IMR-90 (cell line): ENCODE results near the gene FRMD6. TPM values are rescaled to one million over a fixed set of nuclear protein-coding genes. Genes with fewer than 3 reads are reported as not detected.

Source experiments
- ATAC-seq: fragments of 200-7000 bp; cut with Tn5 transposase; 2 replicates; pipeline ENCODE4 v1.9.1; 2020; ENCODE audit warnings: low read depth, mild to moderate bottlenecking, moderate library complexity
- BruUV-seq: library from RNA; stranded (reverse); fragments of 400-500 nt; replicated peaks from 2 replicates; lab custom pipeline; 2021; lab: Mats Ljungman, UMichigan
- CTCF ChIA-PET: fragments of 300-600 bp; formaldehyde crosslinking; extraction: SDS; loops from one replicate; lab custom pipeline; 2021; ENCODE audit warnings: antibody characterized with exemption; lab: Yijun Ruan, JAX
- POLR2A ChIA-PET: fragments of 300-600 bp; sonication (Branson Sonifier 250); formaldehyde crosslinking; loops from one replicate; lab custom pipeline; 2022; ENCODE audit warnings: antibody characterized with exemption; ENCODE audit not compliant: unreplicated experiment; lab: Charles Lee
- DNase-seq: peaks from one replicate; pipeline ENCODE4 v3.0.0; 2013
- H2AFZ ChIP-seq: replicated peaks from 2 replicates; pipeline ENCODE3; 2013; ENCODE audit warnings: low read length, mild to moderate bottlenecking; ENCODE audit not compliant: poor library complexity
- H2AK5ac ChIP-seq: 2 replicates; pipeline ENCODE4 v1.6.1; 2013; ENCODE audit warnings: low read depth, low read length, inconsistent platforms
- H2AK9ac ChIP-seq: replicated peaks from 2 replicates; pipeline ENCODE3; 2013; ENCODE audit warnings: mild to moderate bottlenecking, low read depth, low read length, moderate library complexity; ENCODE audit not compliant: poor library complexity
- H2BK120ac ChIP-seq: 2 replicates; pipeline ENCODE4 v1.6.1; 2013; ENCODE audit warnings: low read depth, low read length, inconsistent platforms
- H2BK15ac ChIP-seq: 3 replicates; pipeline ENCODE4 v1.6.1; 2013; ENCODE audit warnings: low read depth, low read length, inconsistent platforms
- H2BK20ac ChIP-seq: 2 replicates; pipeline ENCODE4 v1.6.1; 2013; ENCODE audit warnings: low read depth, mild to moderate bottlenecking, inconsistent platforms, low read length, moderate library complexity
- H2BK5ac ChIP-seq: 2 replicates; pipeline ENCODE4 v1.6.1; 2013; ENCODE audit warnings: mild to moderate bottlenecking, low read depth, low read length, inconsistent platforms; ENCODE audit not compliant: poor library complexity, severe bottlenecking
- H3K14ac ChIP-seq: replicated peaks from 2 replicates; pipeline ENCODE4 v1.6.1; 2013; ENCODE audit warnings: low read depth, low read length, inconsistent platforms
- H3K18ac ChIP-seq: 2 replicates; pipeline ENCODE4 v1.6.1; 2013; ENCODE audit warnings: low read depth, low read length, control low read depth
- H3K23ac ChIP-seq: 2 replicates; pipeline ENCODE4 v1.6.1; 2013; ENCODE audit warnings: low read depth, low read length, inconsistent platforms
- H3K27ac ChIP-seq: 2 replicates; pipeline ENCODE4 v1.5.1; 2013; ENCODE audit warnings: mild to moderate bottlenecking, control low read depth, low read length; ENCODE audit not compliant: insufficient read depth
- H3K27me3 ChIP-seq: 2 replicates; pipeline ENCODE4 v1.6.1; 2013; ENCODE audit warnings: low read length; ENCODE audit not compliant: control insufficient read depth, insufficient read depth
- H3K36me3 ChIP-seq: 2 replicates; pipeline ENCODE4 v1.6.1; 2013; ENCODE audit warnings: low read length, mixed read lengths; ENCODE audit not compliant: control insufficient read depth, insufficient read depth
- H3K4ac ChIP-seq: 2 replicates; pipeline ENCODE4 v1.6.1; 2013; ENCODE audit warnings: low read depth, low read length, inconsistent platforms
- H3K4me1 ChIP-seq: 2 replicates; pipeline ENCODE4 v1.6.1; 2013; ENCODE audit warnings: low read length, mixed read lengths; ENCODE audit not compliant: control insufficient read depth, insufficient read depth
- H3K4me2 ChIP-seq: 2 replicates; pipeline ENCODE4 v1.6.1; 2013; ENCODE audit warnings: low read depth, mild to moderate bottlenecking, control low read depth, low read length, moderate library complexity
- H3K4me3 ChIP-seq: 2 replicates; pipeline ENCODE4 v1.5.1; 2013; ENCODE audit warnings: low read depth, mild to moderate bottlenecking, control low read depth, low read length, moderate library complexity; ENCODE audit not compliant: insufficient read depth
- H3K56ac ChIP-seq: 2 replicates; pipeline ENCODE4 v1.6.1; 2013; ENCODE audit warnings: low read length, inconsistent platforms; ENCODE audit not compliant: insufficient read depth; ENCODE audit errors: extremely low read depth
- H3K79me1 ChIP-seq, 2 experiments: 2 replicates each; pipeline ENCODE4 v1.6.1; 2013; ENCODE audit warnings: low read length in 2 of 2, inconsistent platforms in 1 of 2, low read depth in 1 of 2
- H3K9ac ChIP-seq: 2 replicates; pipeline ENCODE4 v1.6.1; 2013; ENCODE audit warnings: low read depth, low read length, control low read depth
- H3K9me1 ChIP-seq: 2 replicates; pipeline ENCODE4 v1.6.1; 2013; ENCODE audit warnings: low read length, inconsistent platforms; ENCODE audit not compliant: insufficient read depth
- H3K9me3 ChIP-seq: 2 replicates; pipeline ENCODE4 v1.6.1; 2013; ENCODE audit warnings: low read length; ENCODE audit not compliant: control insufficient read depth, insufficient read depth
- H4K20me1 ChIP-seq: 2 replicates; pipeline ENCODE4 v1.6.1; 2013; ENCODE audit warnings: low read length, inconsistent platforms; ENCODE audit not compliant: insufficient read depth
- H4K5ac ChIP-seq: 2 replicates; pipeline ENCODE4 v1.6.1; 2013; ENCODE audit warnings: mild to moderate bottlenecking, low read depth, low read length, control low read depth
- H4K8ac ChIP-seq, 2 experiments: 2 replicates each; pipeline ENCODE4 v1.6.1; 2013; ENCODE audit warnings: low read depth in 2 of 2, low read length in 2 of 2, control low read depth in 1 of 2, inconsistent platforms in 1 of 2
- H4K91ac ChIP-seq: 2 replicates; pipeline ENCODE4 v1.6.1; 2013; ENCODE audit warnings: low read depth, low read length, inconsistent platforms; ENCODE audit not compliant: insufficient read depth
- BHLHE40 ChIP-seq: fragments of 150-350 bp; IDR thresholded peaks from 2 replicates; pipeline ENCODE4 v1.6.1; 2016; ENCODE audit warnings: mild to moderate bottlenecking, low read depth, low read length
- ELK1 ChIP-seq: fragments of 150-350 bp; IDR thresholded peaks from 2 replicates; pipeline ENCODE4 v1.6.1; 2016; ENCODE audit warnings: low read depth, mild to moderate bottlenecking, low read length, moderate library complexity, borderline replicate concordance
- FOS ChIP-seq: fragments of 150-350 bp; IDR thresholded peaks from 2 replicates; pipeline ENCODE4 v1.6.1; 2016; ENCODE audit warnings: low read depth, low read length
- MAFK ChIP-seq: IDR thresholded peaks from 2 replicates; pipeline ENCODE4 v1.6.1; 2012; ENCODE audit warnings: low read depth, low read length, improper control_type of control experiment
- MAZ ChIP-seq: IDR thresholded peaks from 2 replicates; pipeline ENCODE4 v1.6.1; 2012; ENCODE audit warnings: low read depth, mild to moderate bottlenecking, low read length, improper control_type of control experiment, moderate library complexity, borderline replicate concordance
- MXI1 ChIP-seq: IDR thresholded peaks from 2 replicates; pipeline ENCODE4 v1.6.1; 2012; ENCODE audit warnings: low read depth, mild to moderate bottlenecking, low read length, moderate library complexity, borderline replicate concordance
- POLR2A ChIP-seq: IDR thresholded peaks from 2 replicates; pipeline ENCODE4 v1.6.1; 2012; ENCODE audit warnings: mild to moderate bottlenecking, low read depth, low read length
- RAD21 ChIP-seq: IDR thresholded peaks from 2 replicates; pipeline ENCODE4 v1.6.1; 2012; ENCODE audit warnings: low read length, improper control_type of control experiment
- RCOR1 ChIP-seq: IDR thresholded peaks from 2 replicates; pipeline ENCODE4 v1.6.1; 2012; ENCODE audit warnings: mild to moderate bottlenecking, low read length, improper control_type of control experiment; ENCODE audit not compliant: insufficient replicate concordance
- RFX5 ChIP-seq: IDR thresholded peaks from 2 replicates; pipeline ENCODE4 v1.8.0; 2012; ENCODE audit warnings: low read depth, mild to moderate bottlenecking, low read length, moderate library complexity
- USF2 ChIP-seq: fragments of 150-350 bp; IDR thresholded peaks from 2 replicates; pipeline ENCODE4 v1.6.1; 2017; ENCODE audit warnings: mild to moderate bottlenecking, antibody characterized with exemption, low read length, low read depth
- dilution Hi-C: fragments of 300-500 bp; cut with HindIII; formaldehyde crosslinking; loops from one replicate; pipeline ENCODE4 v1.14.3; 2018; ENCODE audit warnings: low sequenced_read_pairs; ENCODE audit not compliant: unreplicated experiment
- in situ Hi-C: fragments of 300-500 bp; cut with MboI; formaldehyde crosslinking; loops from 3 replicates; pipeline ENCODE4 v1.14.3; 2019; ENCODE audit warnings: low sequenced_read_pairs, inconsistent platforms, mixed read lengths
- intact Hi-C: fragments of 100-400 bp; cut with micrococcal nuclease; formaldehyde crosslinking; loops from 2 replicates; pipeline ENCODE4 v1.10.0; 2022
- polyA plus RNA-seq, 3 experiments: library from polyadenylated mRNA; depleted of rRNA; stranded (reverse); fragments of >200 nt; gene quantifications; 2 replicates each; pipeline ENCODE4 v1.2.3, GENCODE V29; 2012; ENCODE audit warnings: low replicate concordance in 1 of 3
- total RNA-seq: library from RNA; depleted of rRNA; stranded (reverse); fragments of >200 nt; gene quantifications from 2 replicates; pipeline ENCODE4 v1.2.3, GENCODE V29; 2012
- TF ChIP-seq, protein P1 (sequence below): conservative IDR thresholded peaks from 2 replicates; pipeline ENCODE4 v1.5.1; 2012; ENCODE audit warnings: mild to moderate bottlenecking, low read depth, low read length, improper control_type of control experiment

Gene FRMD6
- total and polyA plus RNA-seq, 2 of the 4 experiments (the other 2 are of a cell fraction), result 243 to 682 TPM

DNA sequence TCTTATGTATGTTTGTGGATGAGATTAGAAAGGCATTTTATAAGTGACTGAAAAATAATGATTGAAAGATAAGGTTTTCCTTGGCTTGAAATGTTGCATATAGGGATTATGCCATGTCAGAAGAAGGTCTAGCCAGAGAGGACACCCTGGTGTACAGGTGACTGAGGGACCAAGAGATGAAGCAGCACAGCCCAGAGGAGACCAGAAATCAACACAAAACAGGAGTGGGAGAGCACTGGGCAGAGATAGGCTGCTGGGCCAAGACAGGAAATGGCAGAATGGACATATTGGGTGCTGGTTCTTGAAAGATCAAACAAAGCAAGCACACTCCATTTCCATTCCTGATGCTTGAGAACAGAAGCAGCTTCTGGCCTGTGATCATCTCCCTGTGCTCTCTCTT is 24.4 kb upstream of the FRMD6 start:
- Histone ChIP-seq H3K79me1 (0 out of 4 replicates have a peak, but pooled peaks cover 0 to 6% of the 10 kb centered on the region in 2 experiments), H3K27ac (no peak overlapping the region), H4K5ac (peak overlapping the region; percentile 52), H3K4me1 (peaks cover 3% of the 10 kb centered on the region; the same call in 1 of the 2 replicates), H3K4me3 (no peak overlapping the region), H2AK9ac (no peak overlapping the region), H3K18ac (peak overlapping the region; percentile 5; the same call in 1 of the 2 replicates), H3K4ac (peak overlapping the region; percentile 28), H4K8ac (peak overlapping the region; percentile 17 to 76; a peak in 3 of 4 replicates), H2AK5ac (no peak overlapping the region; the same call in 1 of the 2 replicates), H3K56ac (no peak overlapping the region), H2BK5ac (peak overlapping the region; percentile 4), H2BK15ac (no peak overlapping the region), H3K9me1 (peaks cover 5% of the 10 kb centered on the region; the same call in 1 of the 2 replicates), H3K36me3 (no peaks in the 10 kb centered on the region), H3K27me3 (no peaks in the 10 kb centered on the region), H3K23ac (peak overlapping the region; percentile 50; the same call in 1 of the 2 replicates), H3K14ac (peak overlapping the region; percentile 34; the same call in 1 of the 2 replicates), H3K9ac (no peak overlapping the region), H2AFZ (peak overlapping the region; percentile 44), H3K4me2 (peak overlapping the region; percentile 54; the same call in 1 of the 2 replicates), H2BK20ac (no peak overlapping the region), H4K91ac (peak overlapping the region; percentile 26; the same call in 1 of the 2 replicates), H2BK120ac (peak overlapping the region; percentile 36; the same call in 1 of the 2 replicates), H3K9me3 (no peaks in the 10 kb centered on the region), H4K20me1 (no peaks in the 10 kb centered on the region)
- dilution Hi-C loops, result no loop called here
- ChIA-PET CTCF (no interaction called here), POLR2A (no interaction called here)
- DNase-seq (no peak), ATAC-seq (peak; percentile 44)
- intact Hi-C loops, result no loop called here
- BruUV-seq, result no TSS peak
- TF ChIP-seq FOS (no peak), RAD21 (no peak), USF2 (no peak), POLR2A (no peak), RFX5 (no peak), MAZ (no peak), RCOR1 (no peak), MXI1 (no peak), BHLHE40 (no peak), ELK1 (no peak), MAFK (no peak)
- TF ChIP-seq, protein P1, sequence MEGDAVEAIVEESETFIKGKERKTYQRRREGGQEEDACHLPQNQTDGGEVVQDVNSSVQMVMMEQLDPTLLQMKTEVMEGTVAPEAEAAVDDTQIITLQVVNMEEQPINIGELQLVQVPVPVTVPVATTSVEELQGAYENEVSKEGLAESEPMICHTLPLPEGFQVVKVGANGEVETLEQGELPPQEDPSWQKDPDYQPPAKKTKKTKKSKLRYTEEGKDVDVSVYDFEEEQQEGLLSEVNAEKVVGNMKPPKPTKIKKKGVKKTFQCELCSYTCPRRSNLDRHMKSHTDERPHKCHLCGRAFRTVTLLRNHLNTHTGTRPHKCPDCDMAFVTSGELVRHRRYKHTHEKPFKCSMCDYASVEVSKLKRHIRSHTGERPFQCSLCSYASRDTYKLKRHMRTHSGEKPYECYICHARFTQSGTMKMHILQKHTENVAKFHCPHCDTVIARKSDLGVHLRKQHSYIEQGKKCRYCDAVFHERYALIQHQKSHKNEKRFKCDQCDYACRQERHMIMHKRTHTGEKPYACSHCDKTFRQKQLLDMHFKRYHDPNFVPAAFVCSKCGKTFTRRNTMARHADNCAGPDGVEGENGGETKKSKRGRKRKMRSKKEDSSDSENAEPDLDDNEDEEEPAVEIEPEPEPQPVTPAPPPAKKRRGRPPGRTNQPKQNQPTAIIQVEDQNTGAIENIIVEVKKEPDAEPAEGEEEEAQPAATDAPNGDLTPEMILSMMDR, result no peak
- in situ Hi-C loops, result no loop called here
